CD1c-positive myeloid dendritic cell (primary cell): ENCODE results near the gene RBM4B.
"Not testable (repeated sequence)": the region's sequence is repeated elsewhere in the genome, so short reads cannot be mapped to it uniquely, and the experiment has no call there.

Experiments used
- DNase-seq: peaks from one replicate; pipeline ENCODE4 v3.0.0-alpha.2; 2016; ENCODE audit errors: extremely low spot score

RBM4B gene

DNA sequence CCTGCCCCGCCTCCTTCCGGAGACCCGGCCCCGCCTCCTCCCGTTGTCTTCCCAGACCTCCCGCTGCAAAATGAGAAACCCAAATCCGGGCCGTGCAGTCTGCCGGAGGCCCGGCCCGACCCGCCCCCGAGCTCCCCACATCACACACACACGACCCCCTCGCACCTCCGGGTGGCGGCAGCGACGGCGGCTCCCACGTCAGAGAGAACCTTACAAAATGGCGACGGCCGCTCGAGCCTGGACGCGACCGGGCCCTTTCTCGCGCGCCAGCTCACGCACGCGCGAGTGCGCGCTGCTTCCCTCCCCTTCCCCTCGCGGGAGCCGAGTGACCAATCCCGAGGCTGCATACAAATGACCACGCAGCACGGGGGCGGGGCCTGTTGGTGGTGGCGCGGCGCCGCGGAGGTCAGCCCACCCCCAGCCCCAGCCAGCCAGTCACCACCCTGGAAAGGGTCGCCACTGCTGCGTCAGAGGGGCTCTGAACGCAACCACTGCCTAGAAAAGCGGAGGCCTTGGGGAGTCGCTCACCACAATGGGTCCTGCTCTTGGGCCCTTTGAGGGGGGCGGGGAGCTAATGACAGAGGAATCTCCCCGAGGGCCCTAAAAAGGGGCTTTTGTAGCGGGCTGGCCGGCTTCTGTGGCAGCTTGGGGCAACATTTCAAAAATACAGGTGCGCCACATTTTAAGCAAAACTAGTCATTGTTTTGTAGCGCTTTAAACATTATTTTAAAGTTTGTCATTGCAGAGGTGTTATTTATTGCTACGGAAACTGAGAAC is at the start of gene RBM4B:
RBM4B (minus strand) TSS at position 289 of the 777 bp plus-strand sequence. CDS start 808 bp downstream, outside the sequence.
- peak; percentile 98 for DNase-seq

- no peak for DNase-seq
These were observed 48.0 kb upstream of the RBM4B start for GRCh38 chr11:66725647-66726046.

DNA sequence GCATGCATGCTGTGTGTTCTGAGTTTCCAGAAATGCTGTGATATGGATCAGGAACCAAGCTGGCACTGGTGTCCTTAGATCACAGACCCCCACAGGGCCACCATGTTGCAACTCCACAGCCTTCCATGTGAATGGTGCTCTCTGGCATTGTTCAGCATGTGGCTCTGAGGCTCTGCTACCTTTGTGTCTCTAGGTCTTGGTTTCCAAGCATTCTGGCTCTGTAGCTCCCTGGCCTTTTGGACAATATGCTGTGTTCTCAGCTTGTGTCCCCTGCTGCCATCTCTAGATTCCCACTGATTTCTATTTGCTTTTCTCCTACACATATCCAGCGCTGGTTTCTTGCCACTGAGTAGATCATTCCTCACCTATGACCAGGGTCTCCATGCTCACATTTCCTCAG is 47.4 kb upstream of the RBM4B start:
- no peak for DNase-seq

DNA sequence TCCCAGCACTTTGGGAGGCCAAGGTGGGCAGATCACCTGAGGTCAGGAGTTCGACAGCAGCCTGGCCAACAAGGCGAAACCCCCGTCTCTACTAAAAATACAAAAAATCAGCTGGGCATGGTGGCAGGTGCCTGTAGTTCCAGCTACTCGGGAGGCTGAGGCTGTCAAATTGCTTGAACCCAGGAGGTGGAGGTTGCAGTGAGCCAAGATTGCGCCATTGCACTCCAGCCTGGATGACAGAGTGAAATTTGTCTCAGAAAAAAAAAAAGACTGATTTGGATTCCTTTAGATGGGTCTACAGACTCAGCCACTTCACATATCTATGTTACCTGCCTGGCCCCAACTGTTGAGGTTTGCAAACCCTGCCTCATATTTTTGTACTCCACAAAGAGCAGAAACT is 46.5 kb upstream of the RBM4B start:
- DNase-seq, result not testable (repeated sequence)

GRCh38 chr11:66723693-66724092 is 46.0 kb upstream of the RBM4B start:
- no peak for DNase-seq

DNA sequence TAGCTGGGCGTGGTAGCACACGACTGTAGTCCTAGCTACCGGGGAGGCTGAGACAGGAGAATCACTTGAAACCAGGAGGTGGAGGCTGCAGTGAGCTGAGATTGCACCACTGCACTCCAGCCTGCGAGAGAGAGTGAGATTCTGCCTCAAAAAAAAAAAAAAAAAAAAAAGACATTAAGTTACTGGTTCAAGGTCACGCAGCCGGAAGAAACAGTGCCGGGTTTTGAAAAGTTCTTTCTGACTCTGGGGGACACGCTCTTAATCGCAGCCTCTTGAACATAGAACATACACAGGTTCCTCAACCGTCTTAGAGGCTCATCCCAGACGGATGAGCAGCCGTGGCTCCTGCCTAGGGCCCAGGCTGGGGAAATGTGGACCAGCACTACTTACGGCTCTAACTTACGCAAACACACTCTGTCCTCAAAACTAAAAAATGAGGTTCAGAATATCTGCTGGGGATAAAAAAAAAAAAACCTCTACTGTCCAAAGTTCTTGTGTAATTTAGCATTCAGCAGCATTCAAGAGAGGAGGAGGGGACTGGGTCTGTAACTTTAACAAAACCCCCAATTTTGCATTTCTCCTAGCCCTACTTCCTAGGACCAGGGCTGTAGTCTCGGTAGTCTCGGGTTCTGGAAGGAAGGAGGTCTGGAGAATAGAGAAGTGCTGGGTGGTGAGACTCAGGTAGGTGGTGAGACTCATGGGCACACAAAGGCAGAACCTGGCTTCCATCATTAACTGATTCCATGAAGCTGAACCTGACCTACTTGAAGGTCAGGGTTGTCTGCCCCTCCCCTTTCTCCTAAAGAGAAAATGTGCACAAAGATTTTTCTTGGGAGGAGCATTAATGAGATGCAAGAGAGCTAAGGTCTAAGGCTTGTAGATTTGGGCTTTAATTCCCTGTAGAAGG is 45.3 kb upstream of the RBM4B start:
- DNase-seq, result no peak

DNA sequence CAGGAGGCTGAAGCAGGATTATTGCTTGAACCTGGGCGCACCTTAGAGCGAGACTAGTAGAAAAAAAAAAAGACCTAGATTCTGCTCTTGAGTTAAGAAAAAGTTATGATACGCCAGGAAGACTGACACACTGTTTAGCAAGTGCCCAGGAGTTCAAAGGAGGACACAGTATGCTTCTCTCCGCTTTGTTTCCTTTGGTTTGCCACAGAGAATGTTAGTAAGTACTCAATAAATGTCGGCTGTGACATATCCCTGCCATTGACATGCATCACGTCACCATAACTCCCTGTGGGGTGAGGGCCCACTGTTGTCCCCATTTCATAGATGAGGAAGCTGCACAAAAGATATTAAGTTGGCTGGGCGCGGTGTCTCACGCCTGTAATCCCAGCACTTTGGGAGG is 44.3 kb upstream of the RBM4B start:
- DNase-seq, result no peak

- no peak for DNase-seq
These were observed 43.3 kb upstream of the RBM4B start for GRCh38 chr11:66720899-66721470.

DNA sequence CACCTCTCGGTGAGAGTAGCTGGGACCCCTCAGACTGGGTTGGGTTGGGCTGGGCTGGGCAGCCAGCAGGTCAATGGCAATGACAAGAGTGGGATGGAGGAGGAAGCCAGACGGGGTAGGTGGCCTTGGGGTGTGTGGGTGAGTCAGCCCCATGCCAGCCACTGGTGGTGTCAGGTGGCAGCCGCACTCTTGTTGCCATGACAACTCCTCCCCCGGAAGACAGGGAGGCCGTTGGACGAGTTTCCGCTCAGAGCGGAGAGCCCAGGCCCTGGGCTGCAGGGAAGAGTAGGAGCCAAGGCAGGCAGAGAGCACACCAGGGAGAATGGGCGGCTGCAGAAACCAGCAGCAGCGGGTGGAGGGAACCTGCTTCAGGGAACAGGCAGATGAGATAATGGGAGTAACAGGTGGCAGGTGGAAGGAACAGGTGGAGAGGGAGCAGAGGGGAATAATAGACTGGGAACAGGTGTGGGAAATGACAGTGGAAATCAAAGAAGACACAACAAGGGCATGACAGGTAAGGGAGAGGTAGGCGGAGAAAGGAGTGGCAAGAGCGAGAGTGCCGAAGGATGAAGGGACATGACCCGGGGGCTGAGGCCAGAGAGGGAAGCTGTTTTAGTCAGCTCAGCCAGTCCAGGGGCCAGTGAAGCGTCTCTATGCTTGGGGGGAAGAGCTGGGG is 42.7 kb upstream of the RBM4B start:
- DNase-seq, result peak; percentile 71

DNA sequence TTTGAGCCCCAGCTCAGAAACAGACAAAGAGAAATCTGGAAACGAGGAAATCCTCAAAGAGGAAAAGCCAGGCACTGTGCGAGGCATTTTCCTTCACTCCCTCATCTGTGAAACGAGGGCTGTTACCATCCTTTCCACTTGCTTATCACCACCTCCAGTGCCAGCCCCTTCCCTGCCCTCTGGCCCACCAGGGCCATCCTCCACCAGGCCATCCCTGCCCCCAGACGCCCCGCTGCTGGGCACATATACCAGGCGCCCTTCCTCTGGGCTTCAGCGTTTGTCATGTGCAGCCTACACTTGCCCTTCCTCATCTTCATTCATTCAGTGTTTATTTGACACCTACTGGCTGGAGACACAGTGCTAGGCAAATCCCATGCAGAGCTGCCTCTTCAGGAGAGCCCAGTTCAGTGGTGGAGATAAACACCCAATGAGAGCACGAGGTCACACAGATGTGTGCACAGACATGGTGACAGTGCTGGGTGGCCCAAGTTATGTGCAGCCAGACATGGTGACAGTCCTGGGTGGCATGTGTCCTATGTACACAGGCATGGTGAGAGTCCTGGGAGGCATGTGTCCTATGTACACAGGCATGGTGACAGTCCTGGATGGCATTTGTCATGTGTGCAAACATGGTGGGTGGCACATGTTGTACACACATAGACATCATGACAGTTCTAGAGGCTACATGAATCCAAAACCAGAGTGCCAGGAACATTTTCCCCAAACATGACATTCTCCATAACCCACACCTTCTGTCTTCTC is 41.6 kb upstream of the RBM4B start:
- no peak for DNase-seq

GRCh38 chr11:66718320-66718971 is 40.8 kb upstream of the RBM4B start:
- DNase-seq, result no peak

DNA sequence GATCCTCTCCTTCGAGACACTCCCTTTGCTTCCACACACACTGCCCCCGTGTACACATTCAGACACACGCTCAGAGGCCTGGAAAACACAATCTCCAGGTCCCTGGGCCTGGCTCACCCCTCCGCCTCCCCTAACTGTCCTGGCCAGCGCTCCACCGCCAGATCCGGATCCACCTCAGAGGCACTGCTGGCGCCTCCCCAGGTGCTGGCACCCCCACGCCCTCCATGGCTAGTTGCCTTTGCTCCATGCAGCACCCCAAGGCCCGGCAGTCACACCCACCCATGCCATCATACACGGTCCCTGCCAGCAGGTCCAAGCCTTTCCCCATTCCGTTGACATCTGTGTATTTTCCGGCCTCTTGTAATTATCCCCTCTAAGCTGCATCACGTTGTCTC is 40.2 kb upstream of the RBM4B start:
- DNase-seq, result no peak

GRCh38 chr11:66716996-66717395 is 39.3 kb upstream of the RBM4B start:
- no peak for DNase-seq

DNA sequence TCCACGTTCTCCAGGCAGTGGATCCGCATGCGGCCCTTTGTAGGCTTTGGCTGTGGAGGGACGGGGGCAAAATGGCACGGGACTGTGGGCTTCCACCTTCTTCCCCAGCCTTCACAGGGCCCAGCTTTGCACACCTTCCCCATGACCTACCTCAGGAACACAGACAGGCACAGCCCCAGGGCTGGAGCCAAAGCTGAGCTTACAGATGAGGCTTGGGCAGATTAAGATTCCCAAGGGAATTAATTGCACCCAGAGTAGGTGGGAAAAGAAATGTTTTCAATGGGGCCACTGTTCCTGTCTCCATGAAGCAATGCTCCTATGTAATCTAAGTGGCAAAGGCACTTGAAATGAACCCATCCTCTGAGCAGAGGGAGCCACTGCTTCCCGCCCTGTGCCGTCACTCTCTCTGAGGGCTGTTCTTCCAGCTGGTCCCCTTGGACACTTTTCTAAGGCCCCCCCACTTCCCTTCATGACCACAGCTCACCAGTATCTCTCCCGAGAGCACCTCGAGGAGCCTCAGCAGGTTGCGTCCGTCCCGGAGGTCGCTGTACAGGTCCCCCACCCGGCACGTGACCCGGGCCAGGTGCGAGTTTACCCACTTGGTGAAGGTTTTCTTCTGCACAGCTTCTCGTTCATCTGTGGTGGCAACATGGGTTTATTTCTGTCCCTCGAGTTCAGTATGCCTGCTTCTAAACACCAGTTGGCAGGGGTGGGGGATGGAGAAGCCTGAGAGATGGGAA is 37.8 kb upstream of the RBM4B start:
- DNase-seq, result no peak

DNA sequence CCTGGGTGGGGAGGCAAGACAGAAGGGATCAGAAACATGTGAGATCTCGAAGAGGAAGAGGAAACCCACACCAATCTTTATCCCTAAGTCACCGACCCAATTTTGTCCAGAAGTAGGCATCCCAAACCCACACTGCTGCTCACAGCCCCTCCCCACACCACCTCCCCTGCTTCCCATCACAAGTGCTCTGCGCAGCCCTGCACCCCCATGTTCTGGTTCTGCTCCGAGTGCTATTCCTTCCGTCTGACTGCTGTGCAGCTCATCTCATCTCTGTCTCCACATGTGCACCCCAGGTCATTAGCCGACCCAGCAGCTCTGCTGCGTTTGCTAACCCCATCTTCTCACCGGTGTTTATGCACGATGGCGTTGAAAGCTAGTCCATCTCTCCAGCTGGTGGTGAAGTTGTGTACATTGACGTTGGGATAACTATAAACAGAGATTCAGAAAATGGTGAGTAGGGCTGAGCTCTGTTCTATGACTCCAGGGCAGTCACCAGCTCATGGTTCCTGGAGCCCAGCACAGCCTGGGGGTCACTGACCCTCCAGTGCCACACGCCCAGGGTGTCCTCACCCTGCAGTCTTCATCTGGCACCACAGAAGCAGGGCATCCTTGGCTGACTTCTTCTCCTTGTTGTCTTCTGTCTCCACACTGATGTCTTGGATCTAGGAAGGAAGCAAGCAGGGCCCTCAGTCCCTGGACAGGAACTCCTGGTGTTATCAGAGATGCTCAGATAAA is 36.2 kb upstream of the RBM4B start:
- no peak for DNase-seq

DNA sequence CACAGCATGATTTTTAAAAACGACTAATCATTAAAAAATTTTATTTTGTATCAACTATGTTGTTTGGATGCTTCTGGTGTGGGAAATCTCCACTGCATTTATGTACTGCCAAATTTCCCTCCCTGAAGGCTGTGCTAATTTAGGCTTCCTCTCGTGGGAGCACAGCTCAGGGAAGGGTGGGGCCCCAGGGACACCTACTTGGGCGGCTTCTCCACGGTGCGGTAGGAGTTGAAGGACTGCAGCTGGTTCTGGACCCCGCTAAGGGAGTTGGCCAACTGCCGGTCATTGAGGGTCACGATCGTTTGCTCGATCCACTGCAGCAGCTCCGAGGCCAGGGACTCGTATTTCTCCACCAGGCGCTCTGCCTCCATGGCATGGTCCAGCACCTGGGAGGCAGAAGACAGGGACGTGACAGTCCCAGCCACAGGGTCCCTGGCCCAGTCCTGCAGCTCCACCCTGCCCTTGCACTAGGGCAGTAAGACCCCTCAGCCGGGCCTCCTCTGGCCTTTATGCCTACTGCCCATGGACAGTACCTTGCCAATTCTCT is 32.8 kb upstream of the RBM4B start:
- no peak for DNase-seq

GRCh38 chr11:66708701-66709100 is 31.0 kb upstream of the RBM4B start:
- no peak for DNase-seq

DNA sequence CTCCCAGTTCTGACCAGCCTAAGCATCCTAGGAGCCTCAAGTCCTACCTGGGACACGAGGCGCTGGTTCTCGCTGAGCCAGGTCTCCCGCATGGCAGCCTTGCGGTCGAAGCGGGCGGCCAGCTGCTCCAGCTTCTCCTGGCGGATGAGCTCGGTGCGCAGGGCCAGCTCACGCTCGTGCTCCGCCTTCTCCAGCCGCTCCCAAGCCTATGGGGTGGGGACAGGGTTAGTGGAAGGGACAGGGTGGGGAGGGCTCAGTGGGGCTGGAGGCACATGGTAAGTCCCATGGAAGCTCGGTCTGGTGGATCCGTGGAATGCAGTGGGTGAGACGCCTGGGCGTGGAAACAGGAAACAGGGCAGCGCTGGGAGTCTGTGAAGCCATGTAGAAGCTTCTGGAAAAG is 30.4 kb upstream of the RBM4B start:
- DNase-seq, result no peak

GRCh38 chr11:66707486-66707885 is 29.8 kb upstream of the RBM4B start:
- no peak for DNase-seq
